ENCODE measurements around the gene GUCA2A.

- TF ChIP-seq, protein P1, sequence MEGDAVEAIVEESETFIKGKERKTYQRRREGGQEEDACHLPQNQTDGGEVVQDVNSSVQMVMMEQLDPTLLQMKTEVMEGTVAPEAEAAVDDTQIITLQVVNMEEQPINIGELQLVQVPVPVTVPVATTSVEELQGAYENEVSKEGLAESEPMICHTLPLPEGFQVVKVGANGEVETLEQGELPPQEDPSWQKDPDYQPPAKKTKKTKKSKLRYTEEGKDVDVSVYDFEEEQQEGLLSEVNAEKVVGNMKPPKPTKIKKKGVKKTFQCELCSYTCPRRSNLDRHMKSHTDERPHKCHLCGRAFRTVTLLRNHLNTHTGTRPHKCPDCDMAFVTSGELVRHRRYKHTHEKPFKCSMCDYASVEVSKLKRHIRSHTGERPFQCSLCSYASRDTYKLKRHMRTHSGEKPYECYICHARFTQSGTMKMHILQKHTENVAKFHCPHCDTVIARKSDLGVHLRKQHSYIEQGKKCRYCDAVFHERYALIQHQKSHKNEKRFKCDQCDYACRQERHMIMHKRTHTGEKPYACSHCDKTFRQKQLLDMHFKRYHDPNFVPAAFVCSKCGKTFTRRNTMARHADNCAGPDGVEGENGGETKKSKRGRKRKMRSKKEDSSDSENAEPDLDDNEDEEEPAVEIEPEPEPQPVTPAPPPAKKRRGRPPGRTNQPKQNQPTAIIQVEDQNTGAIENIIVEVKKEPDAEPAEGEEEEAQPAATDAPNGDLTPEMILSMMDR (IDR thresholded peaks at IDR 0.05): no peak
- no peak for TF ChIP-seq ZFX (IDR thresholded peaks at IDR 0.05; ENCODE audit: borderline replicate concordance)
Measured at GRCh38 chr1:42137766-42138165, 26.8 kb downstream of the GUCA2A start.

All from 22Rv1 (cell line).